NCI-H2107 treated with DMSO at 0.1 percent for 48 hours (cell line): ENCODE measurements around the gene AHCTF1.
"Not testable (repeated sequence)": the region's sequence is repeated elsewhere in the genome, so short reads cannot be mapped to it uniquely, and the experiment has no call there.

Experiments
- DNase-seq: peaks from one replicate; lab custom pipeline; 2025; ENCODE audit not compliant: unreplicated experiment; lab: John Stamatoyannopoulos, UW

The AHCTF1 gene

DNA sequence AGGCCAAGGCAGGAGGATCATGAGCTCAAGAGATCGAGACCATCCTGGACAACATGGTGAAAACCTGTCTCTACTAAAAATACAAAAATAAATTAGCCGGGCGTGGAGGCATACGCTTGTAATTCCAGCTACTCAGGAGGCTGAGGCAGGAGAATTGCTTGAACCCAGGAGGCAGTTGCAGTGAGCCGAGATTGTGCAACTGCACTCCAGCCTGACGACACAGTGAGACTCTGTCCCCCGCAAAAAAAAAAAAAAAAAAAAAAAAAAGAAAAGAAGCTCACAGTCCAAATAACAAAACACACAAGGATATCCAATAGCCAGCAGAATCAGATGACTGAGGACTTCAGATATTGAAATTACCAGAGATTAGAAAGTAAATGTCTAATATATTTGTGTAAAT is 11.8 kb downstream of the AHCTF1 start:
- DNase-seq, result no peak

- DNase-seq, result not testable (repeated sequence)
Observed at GRCh38 chr1:246916026-246916923, 15.5 kb downstream of the AHCTF1 start.

- DNase-seq, result no peak
Observed at GRCh38 chr1:246907472-246907871, 24.3 kb downstream of the AHCTF1 start.

GRCh38 chr1:246906833-246907232 is 24.9 kb downstream of the AHCTF1 start:
- no peak for DNase-seq

- DNase-seq, result no peak
Observed at GRCh38 chr1:246901874-246902273, 29.9 kb downstream of the AHCTF1 start.

GRCh38 chr1:246897302-246897701 is 34.4 kb downstream of the AHCTF1 start:
- no peak for DNase-seq

DNA sequence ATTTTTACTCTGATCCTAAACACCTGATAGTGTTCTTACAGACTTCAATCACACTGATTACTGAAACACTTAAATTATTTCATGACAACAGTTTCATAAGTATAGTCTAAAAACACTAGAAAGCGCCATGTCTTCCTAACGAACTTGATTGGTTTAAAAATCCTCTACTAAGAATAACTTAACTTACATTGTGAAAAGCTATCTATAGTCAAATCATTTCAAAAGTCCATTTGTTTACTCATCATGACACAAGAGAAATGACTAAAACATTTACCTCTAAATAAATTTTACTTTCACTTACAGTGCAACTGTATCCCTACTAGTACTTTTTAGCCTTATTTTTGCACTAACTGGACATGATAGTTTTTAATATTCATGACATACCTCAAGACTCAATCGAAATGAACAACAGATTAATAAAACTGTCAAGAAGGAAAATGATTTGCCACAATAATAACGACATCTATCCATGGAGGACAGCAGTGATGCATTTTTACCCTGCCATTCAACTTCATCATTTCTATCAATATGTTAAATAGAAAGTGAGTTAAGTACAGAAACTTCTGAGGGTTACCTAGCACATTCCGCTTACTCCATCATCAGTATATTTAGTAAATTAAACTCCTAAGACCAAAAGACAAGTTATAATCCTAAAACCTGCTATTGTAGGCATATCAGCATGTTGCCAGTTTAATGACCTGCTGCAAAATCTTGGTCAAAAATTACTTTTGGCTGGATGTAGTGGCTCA is 38.4 kb downstream of the AHCTF1 start:
- no peak for DNase-seq

DNA sequence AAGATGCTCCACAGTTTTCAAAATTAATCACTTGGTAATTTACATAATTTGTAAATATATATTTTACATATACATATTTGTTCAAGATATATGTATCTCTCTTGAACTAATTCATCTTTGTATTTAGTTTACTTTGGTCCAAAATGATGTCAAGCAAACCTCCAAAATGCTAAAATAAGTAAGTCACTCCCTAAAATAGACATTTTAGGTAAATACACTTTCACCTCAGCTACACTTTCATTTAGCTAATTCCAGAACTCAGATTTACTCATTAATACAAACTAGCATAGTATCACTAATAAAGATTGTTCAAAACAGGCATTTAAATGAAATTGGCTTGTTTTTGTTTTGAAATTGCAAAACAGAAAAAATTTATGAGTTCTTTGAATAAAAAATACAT is 40.6 kb downstream of the AHCTF1 start:
- DNase-seq, result no peak

- no peak for DNase-seq
Observed at GRCh38 chr1:246888522-246888921, 43.2 kb downstream of the AHCTF1 start.

GRCh38 chr1:246885389-246885788 is 46.4 kb downstream of the AHCTF1 start:
- DNase-seq, result not testable (repeated sequence)

- no peak for DNase-seq
Observed at GRCh38 chr1:246878551-246878950, 53.2 kb downstream of the AHCTF1 start.

GRCh38 chr1:246876431-246876830 is 55.3 kb downstream of the AHCTF1 start:
- DNase-seq, result no peak

- no peak for DNase-seq
Observed at GRCh38 chr1:246875041-246876026, 56.4 kb downstream of the AHCTF1 start.

DNA sequence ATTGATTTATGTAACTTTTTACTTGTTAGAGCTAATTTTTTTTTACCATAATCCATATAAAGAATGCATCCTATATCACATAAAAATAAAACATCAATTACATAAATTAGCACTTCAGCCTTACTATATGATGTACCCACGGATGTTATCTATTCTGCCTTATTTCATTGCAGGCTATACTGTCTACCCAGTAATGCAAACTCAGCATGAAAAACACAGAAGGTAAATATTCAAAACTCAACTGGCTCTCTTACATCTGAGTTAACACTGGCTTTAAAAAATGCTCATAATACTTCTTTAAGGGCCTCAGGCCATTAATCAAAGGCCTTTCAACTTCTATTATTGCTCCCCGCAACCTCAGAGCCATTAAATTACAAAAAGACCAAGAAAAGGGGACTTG is 65.8 kb downstream of the AHCTF1 start:
- no peak for DNase-seq

GRCh38 chr1:246863791-246864190 is 68.0 kb downstream of the AHCTF1 start:
- not testable (repeated sequence) for DNase-seq

GRCh38 chr1:246860401-246860800 is 71.3 kb downstream of the AHCTF1 start:
- no peak for DNase-seq

- no peak for DNase-seq
Observed at GRCh38 chr1:246856371-246856770, 75.4 kb downstream of the AHCTF1 start.

DNA sequence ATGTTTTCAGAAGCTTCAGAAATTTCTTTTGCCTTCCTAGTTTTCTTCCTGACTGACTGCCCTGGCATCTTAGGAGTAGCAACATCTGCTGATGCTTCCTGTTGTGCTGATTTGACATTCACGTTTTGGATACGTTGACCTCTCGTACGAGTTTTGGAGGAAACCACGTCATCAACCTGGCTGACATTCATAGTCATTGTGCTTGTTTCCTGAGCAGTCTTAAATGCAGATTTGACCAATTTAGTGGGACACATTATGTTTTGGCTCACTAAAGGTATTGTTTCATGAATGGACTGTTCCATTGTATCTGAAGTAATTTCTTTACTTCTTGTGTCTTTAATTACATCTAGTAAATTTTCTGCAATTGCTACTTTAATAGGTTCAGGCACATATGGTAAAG is 81.1 kb downstream of the AHCTF1 start:
- DNase-seq, result not testable (repeated sequence)

DNA sequence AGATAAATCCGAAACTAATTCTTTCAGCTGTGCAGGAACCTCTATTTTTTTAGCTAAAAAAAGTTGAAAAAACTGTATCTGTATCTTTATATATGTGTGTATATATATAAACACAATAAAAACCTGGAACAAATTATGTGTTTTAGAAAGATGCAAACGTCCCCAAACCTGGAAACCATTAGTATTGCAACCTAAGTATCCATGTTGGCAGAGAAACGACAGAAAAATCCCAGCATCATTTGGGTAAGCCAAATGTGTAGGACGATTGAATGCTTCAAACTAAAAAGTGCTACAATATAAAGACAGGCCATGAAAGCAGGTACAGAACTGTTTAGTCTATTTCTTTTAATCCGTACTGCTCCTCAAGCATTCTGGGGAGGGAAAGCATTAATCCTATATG is 87.9 kb downstream of the AHCTF1 start:
- no peak for DNase-seq

- not testable (repeated sequence) for DNase-seq
Observed at GRCh38 chr1:246840761-246841160, 91.0 kb downstream of the AHCTF1 start.

DNA sequence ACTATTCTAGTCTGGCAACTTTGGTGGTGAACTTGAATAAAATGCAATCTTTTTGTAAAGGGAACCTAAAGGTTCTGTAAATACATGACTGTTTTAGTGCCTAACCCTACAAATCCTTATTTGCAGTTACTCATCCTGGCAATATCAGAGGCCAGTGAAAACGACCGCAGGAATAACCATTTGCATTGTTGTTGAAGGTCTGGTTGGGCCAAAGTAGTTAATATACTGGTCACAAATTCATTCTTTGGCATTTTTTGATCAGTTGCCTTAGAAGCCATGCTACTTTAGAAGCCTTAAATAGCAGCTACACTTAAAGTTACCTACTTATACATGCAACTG is 93.7 kb downstream of the AHCTF1 start:
- no peak for DNase-seq
